COLO668 (cell line): Measurements from ENCODE around the gene TMEM39B.
"Not testable (repeated sequence)": the region's sequence is repeated elsewhere in the genome, so short reads cannot be mapped to it uniquely, and the experiment has no call there.

Source experiments
- DNase-seq: peaks from one replicate; lab custom pipeline; 2025; ENCODE audit not compliant: unreplicated experiment; lab: John Stamatoyannopoulos, UW

TMEM39B gene

GRCh38 chr1:32111789-32112188, 39.0 kb downstream of the TMEM39B start:
- no peak for DNase-seq

DNA sequence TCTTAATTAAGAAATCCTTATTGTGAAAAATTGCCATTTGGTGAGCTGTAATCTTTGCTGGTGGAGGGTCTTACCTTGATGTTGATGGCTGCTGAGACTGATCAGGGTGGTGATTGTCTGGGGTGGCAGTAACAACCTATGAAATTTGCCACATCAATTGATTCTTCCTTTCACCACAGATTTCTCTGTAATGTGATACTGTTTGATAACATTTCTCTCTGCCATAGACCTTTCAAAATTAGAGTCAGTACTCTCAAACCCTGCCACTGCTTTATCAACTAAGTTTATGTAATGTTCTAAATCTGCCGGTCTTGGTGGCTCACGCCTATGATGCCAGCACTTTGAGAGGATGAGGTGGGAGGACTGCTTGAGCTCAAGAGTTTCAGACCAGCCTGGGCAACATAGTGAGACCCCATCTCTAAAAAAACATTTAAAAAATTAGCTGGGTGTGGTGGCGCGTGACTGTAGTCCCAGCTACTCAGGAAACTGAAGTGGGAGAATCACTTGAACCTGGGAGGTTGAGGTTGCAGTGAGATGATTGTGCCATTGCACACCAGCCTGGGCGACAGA, 40.2 kb downstream of the TMEM39B start:
- no peak for DNase-seq

- DNase-seq, result not testable (repeated sequence)
Measured at GRCh38 chr1:32113436-32113835, 40.7 kb downstream of the TMEM39B start.

DNA sequence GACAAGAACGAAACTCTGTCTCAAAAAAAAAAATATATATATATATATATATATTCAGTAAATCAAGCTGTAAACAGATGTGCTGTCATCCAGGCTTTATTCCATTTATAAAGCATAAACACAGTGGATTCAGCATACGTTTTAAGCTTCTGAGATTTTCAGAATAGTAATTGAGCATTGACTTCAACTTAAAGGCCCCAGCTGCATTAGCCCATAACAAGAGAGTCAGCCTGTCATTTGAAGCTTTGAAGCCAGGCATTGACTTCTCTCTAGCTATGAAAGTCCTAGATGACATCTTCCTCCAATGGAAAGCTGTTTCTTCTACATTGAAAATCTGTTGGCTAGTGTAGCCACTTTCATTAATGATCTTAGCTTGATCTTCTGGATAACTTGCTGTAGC, 41.7 kb downstream of the TMEM39B start:
- no peak for DNase-seq

- no peak for DNase-seq
Measured at GRCh38 chr1:32115496-32115895, 42.8 kb downstream of the TMEM39B start.

GRCh38 chr1:32116531-32116930, 43.8 kb downstream of the TMEM39B start:
- DNase-seq, result no peak

DNA sequence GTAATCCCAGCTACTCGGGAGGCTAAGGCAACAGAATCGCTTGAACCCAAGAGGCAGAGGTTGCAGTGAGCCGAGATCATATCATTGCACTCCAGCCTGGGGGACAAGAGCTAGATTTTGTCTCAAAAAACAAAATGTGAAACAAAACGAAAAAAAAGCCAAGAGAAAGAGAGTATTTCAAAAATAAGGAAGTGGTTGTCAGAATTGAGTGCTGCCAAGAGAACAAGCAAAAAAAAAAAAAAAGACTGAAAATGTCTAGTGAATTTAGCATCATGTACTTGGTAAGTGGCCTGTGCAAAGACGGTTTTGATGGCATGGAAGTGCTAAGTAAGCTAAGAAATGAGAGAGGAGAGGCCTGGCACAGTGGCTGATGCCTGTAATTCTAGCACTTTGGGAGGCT, 49.4 kb downstream of the TMEM39B start:
- DNase-seq, result no peak

GRCh38 chr1:32123361-32123760, 50.6 kb downstream of the TMEM39B start:
- DNase-seq, result not testable (repeated sequence)

DNA sequence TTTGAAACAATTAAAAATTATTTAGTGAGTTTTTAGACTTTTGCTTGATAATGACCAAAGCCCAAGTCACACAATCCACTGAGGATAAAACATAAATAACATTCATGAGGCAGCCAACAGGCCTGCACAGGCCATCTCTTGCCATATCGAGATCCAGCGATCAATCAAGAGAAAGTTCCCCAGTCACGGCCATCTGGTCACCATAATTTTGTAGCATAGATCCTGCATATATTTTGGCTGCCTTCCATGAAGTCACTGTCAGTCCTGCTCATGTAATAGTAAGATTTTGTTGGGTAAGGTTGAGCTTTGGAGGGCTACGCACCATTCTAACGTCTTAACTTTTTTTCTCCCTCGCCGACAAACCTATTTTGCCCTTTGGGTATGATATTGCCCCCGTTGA, 52.6 kb downstream of the TMEM39B start:
- no peak for DNase-seq

GRCh38 chr1:32126770-32127169, 54.0 kb downstream of the TMEM39B start:
- no peak for DNase-seq

- no peak for DNase-seq
Measured at GRCh38 chr1:32127409-32128198, 54.9 kb downstream of the TMEM39B start.

DNA sequence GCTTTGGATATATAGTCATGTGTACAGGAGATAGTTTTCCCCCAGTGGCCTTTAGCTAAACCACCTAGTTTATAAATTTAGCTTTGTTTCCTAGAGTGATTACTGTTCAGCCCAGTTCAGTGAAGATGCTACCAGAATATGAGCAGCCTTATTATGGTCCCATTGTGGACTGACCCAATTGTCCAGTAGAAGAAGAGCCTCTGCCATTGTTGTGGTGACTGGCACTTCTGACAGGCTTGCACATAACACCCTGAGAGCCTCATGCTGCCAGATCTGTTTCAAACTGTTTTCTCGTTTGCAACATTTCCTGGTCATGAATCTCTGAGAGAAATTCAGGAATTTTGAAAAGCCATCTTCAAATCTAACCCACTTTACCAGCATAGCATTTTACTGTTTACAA, 55.7 kb downstream of the TMEM39B start:
- DNase-seq, result no peak

GRCh38 chr1:32128964-32129363, 56.2 kb downstream of the TMEM39B start:
- DNase-seq, result no peak

DNA sequence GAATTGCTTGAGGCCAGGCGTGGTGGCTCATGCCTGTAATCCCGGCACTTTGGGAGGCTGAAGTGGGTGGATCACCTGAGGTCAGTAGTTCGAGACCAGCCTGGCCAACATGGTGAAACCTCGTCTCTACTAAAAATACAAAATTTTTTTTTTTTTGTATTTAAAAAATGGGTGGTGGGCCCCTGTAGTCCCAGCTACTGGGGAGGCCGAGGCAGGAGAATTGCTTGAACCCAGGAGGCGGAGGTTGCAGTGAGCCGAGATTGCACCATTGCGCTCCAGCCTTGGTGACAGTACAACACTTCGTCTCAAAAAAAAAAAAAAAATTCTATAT, 61.2 kb downstream of the TMEM39B start:
- DNase-seq, result not testable (repeated sequence)

DNA sequence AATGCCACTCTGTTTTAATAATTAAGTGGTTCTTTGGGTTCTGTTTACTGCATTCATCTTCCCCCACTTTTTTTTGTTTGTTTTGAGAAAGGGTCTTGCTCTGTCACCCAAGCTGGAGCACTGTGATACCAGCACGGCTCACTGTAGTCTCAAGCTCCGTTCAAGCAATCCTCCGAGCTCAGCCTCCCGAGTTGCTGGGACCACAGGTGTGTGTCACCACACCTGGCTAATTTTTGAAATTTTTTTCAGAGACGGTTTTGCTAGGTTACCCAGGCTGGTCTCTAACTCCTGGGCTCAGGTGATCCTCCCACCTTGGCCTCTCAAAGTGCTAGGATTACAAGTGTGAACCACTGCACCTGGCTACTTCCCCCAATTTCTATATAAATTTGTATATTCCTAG, 64.4 kb downstream of the TMEM39B start:
- no peak for DNase-seq

GRCh38 chr1:32138965-32139364, 66.2 kb downstream of the TMEM39B start:
- peak; percentile 42 for DNase-seq

GRCh38 chr1:32142446-32143301, 69.9 kb downstream of the TMEM39B start:
- DNase-seq, result peak; percentile 72

GRCh38 chr1:32143302-32143695, 70.6 kb downstream of the TMEM39B start:
- DNase-seq, result not testable (repeated sequence)

DNA sequence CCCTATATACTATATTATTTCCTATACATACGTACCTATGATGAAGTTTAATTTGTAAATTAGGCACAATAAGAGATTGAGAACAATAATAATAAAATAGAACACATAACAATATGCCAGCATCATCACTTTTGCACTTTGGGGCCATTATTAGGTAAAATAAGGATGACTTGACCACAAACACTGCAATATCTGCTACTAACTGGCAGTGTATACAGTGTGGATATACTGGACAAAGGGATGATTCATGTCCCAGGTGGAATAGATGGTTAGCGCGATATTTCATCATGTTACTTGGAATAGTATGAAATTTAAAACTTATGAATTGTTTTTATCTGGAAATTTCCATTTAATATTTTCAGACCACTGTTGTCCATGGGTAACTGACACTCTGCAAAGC, 71.3 kb downstream of the TMEM39B start:
- DNase-seq, result no peak

DNA sequence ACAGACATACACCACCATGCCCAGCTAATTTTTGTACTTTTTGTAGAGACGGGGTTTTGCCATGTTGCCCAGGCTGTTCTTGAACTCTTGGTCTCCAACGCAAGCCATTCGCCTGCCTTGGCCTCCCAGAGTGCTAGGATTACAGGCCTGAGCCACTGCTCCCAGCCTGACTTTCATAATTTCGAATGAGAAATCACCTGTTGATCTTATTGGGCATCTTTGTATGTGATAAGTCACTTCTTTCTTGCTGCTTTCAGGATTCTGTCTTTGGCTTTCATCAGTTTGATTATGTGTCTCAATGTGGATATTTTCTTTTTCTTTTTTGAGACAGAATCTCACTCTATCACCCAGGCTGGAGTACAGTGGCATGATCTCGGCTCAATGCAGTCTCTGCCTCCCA, 75.1 kb downstream of the TMEM39B start:
- DNase-seq, result not testable (repeated sequence)

DNA sequence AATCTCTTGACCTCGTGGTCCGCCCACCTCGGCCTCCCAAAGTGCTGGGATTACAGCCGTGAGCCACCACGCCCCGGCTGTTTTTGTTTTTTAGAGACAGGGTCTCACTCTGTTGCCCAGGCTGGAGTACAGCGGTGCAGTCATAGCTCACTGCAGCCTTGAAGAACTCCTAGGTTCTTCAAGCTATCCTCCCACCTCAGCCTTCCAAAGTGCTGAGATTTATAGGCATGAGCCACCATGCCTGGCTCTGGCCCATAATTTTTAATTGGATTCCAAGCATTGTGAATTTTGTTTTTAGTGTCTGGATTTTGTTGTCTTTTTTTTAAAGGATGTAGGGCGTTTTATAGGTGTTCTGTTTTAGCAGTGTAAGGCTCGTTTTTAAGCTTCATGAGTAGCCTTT, 78.1 kb downstream of the TMEM39B start:
- DNase-seq, result no peak

GRCh38 chr1:32151319-32151787, 78.6 kb downstream of the TMEM39B start:
- no peak for DNase-seq
